Measurements from ENCODE around the gene CDH11.

Gene CDH11

GRCh38 chr16:65004570-65004969 lies 117.3 kb downstream of the CDH11 start:
- H3K4me3 ChIP-seq (ENCODE audit: low read length), result no peak overlapping the region
- no peaks in the 10 kb centered on the region for H3K27me3 ChIP-seq (ENCODE audit: control insufficient read depth, insufficient read depth, low read length)
- no peaks in the 10 kb centered on the region for H3K36me3 ChIP-seq (ENCODE audit: control insufficient read depth, insufficient read depth, low read length)
- no peak overlapping the region for H3K9ac ChIP-seq (ENCODE audit: low read length)
- no peaks in the 10 kb centered on the region for H3K9me3 ChIP-seq (ENCODE audit: control insufficient read depth, low read length)
- H3K4me1 ChIP-seq (ENCODE audit: control insufficient read depth, insufficient read depth, low read length), result no peaks in the 10 kb centered on the region

- H3K4me3 ChIP-seq (ENCODE audit: low read length), result no peak overlapping the region
- H3K9me3 ChIP-seq (ENCODE audit: control insufficient read depth, low read length), result no peaks in the 10 kb centered on the region
- no peaks in the 10 kb centered on the region for H3K27me3 ChIP-seq (ENCODE audit: control insufficient read depth, insufficient read depth, low read length)
- no peaks in the 10 kb centered on the region for H3K4me1 ChIP-seq (ENCODE audit: control insufficient read depth, insufficient read depth, low read length)
- H3K9ac ChIP-seq (ENCODE audit: low read length), result no peak overlapping the region
- no peaks in the 10 kb centered on the region for H3K36me3 ChIP-seq (ENCODE audit: control insufficient read depth, insufficient read depth, low read length)
Measured at GRCh38 chr16:65003621-65004020, 118.2 kb downstream of the CDH11 start.

GRCh38 chr16:65002265-65002664 lies 119.6 kb downstream of the CDH11 start:
- no peaks in the 10 kb centered on the region for H3K4me1 ChIP-seq (ENCODE audit: control insufficient read depth, insufficient read depth, low read length)
- H3K4me3 ChIP-seq (ENCODE audit: low read length), result no peak overlapping the region
- no peak overlapping the region for H3K9ac ChIP-seq (ENCODE audit: low read length)
- H3K9me3 ChIP-seq (ENCODE audit: control insufficient read depth, low read length), result no peaks in the 10 kb centered on the region
- no peaks in the 10 kb centered on the region for H3K27me3 ChIP-seq (ENCODE audit: control insufficient read depth, insufficient read depth, low read length)
- no peaks in the 10 kb centered on the region for H3K36me3 ChIP-seq (ENCODE audit: control insufficient read depth, insufficient read depth, low read length)

DNA sequence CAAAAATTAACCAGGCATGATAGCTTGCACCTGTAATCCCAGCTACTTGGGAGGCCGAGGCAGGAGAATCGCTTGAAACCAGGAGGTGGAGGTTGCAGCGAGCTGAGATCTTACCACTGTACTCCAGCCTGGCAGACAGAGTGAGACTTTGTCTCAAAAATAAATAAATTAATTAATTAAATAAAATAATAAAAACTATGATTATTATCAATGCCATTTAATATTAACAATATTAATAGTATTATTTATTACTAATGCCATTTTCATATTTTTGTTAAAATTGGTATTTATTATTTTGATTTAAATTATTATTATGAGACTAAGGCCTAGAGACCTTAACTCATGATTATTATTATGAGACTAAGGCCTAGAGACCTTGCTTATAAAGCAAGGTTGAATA lies 121.2 kb downstream of the CDH11 start:
- no peak overlapping the region for H3K9ac ChIP-seq (ENCODE audit: low read length)
- H3K27me3 ChIP-seq (ENCODE audit: control insufficient read depth, insufficient read depth, low read length), result no peaks in the 10 kb centered on the region
- no peaks in the 10 kb centered on the region for H3K9me3 ChIP-seq (ENCODE audit: control insufficient read depth, low read length)
- H3K4me3 ChIP-seq (ENCODE audit: low read length), result no peak overlapping the region
- H3K36me3 ChIP-seq (ENCODE audit: control insufficient read depth, insufficient read depth, low read length), result no peaks in the 10 kb centered on the region
- H3K4me1 ChIP-seq (ENCODE audit: control insufficient read depth, insufficient read depth, low read length), result no peaks in the 10 kb centered on the region

DNA sequence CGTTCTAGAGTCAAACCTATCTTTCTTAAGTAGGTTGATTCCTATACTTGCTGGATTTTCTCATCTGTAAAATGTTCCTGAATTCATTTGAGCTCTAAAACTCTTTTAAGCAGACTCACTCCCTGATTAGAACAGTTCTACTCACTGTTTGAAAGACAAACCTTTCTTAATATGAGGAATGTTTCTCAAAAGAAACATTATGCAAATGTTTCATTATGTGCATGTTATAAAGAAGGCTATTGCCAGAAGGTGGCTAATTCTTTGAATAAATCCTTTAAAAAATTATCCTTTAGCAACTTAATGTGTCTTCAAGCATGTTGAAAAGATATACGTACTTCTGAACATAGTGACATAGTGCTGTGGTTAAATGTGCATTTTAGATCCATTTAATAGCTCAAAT lies 124.1 kb downstream of the CDH11 start:
- Histone ChIP-seq H3K36me3 (ENCODE audit: control insufficient read depth, insufficient read depth, low read length) (no peaks in the 10 kb centered on the region), H3K4me3 (ENCODE audit: low read length) (no peak overlapping the region), H3K9ac (ENCODE audit: low read length) (no peak overlapping the region), H3K27me3 (ENCODE audit: control insufficient read depth, insufficient read depth, low read length) (no peaks in the 10 kb centered on the region), H3K4me1 (ENCODE audit: control insufficient read depth, insufficient read depth, low read length) (no peaks in the 10 kb centered on the region), H3K9me3 (ENCODE audit: control insufficient read depth, low read length) (no peaks in the 10 kb centered on the region)

DNA sequence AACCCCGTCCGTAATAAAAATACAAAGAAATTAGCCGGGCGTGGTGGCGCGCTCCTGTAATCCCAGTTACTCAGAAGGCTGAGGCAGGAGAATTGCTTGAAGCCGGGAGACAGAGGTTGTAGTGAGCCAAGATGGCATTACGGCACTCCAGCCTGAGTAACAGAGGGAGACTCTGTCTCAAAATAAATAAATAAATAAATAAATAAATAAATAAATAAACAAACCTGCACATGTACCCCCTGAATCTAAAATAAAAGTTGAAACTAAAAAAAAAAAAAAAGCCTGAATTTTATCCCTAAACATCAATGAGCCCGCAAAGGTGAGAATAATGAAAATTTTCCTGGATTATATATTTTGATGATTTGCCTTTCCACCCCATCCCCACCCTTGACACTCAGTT lies 124.7 kb downstream of the CDH11 start:
- Histone ChIP-seq H3K36me3 (ENCODE audit: control insufficient read depth, insufficient read depth, low read length) (no peaks in the 10 kb centered on the region), H3K9ac (ENCODE audit: low read length) (no peak overlapping the region), H3K4me3 (ENCODE audit: low read length) (no peak overlapping the region), H3K27me3 (ENCODE audit: control insufficient read depth, insufficient read depth, low read length) (no peaks in the 10 kb centered on the region), H3K4me1 (ENCODE audit: control insufficient read depth, insufficient read depth, low read length) (no peaks in the 10 kb centered on the region), H3K9me3 (ENCODE audit: control insufficient read depth, low read length) (no peaks in the 10 kb centered on the region)

DNA sequence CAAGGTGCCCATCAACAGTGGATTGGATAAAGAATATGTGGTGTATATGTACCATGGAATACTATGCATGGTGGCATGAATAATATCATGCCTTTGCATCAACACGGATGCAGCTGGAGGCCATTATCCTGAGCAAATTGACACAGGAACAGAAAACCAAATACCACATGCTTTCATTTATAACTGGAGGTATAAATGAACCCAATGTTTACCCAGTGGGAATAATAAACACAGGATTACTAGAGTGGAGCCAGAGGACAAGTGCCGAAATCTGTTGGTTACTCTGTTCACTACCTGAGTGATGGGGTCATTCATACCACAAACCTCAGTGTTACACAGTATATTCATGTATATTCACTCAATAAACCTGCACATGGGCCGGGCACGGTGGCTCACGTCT lies 125.2 kb downstream of the CDH11 start:
- Histone ChIP-seq H3K9me3 (ENCODE audit: control insufficient read depth, low read length) (no peaks in the 10 kb centered on the region), H3K9ac (ENCODE audit: low read length) (no peak overlapping the region), H3K27me3 (ENCODE audit: control insufficient read depth, insufficient read depth, low read length) (no peaks in the 10 kb centered on the region), H3K4me3 (ENCODE audit: low read length) (no peak overlapping the region), H3K4me1 (ENCODE audit: control insufficient read depth, insufficient read depth, low read length) (no peaks in the 10 kb centered on the region), H3K36me3 (ENCODE audit: control insufficient read depth, insufficient read depth, low read length) (no peaks in the 10 kb centered on the region)

DNA sequence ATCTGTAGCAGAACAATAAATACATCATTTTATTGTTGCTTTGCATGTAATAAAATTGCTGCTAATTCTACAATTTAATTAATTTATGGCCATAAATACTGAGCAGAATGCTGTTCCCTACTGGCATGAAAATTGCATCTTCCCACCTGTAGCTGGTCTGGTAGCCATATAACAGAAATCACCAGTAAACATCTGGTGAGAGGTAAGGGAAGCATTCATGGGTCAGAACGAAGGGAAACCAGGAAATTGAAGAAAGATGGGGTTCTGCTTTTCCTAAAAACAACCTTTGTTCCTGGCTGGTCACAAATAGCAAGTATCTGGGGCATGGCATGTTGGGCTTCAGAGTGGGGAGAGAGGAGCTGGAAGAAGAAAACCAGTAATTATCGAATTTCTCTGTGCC lies 128.4 kb downstream of the CDH11 start:
- Histone ChIP-seq H3K9me3 (ENCODE audit: control insufficient read depth, low read length) (no peaks in the 10 kb centered on the region), H3K4me3 (ENCODE audit: low read length) (no peak overlapping the region), H3K27me3 (ENCODE audit: control insufficient read depth, insufficient read depth, low read length) (no peaks in the 10 kb centered on the region), H3K36me3 (ENCODE audit: control insufficient read depth, insufficient read depth, low read length) (no peaks in the 10 kb centered on the region), H3K4me1 (ENCODE audit: control insufficient read depth, insufficient read depth, low read length) (no peaks in the 10 kb centered on the region), H3K9ac (ENCODE audit: low read length) (no peak overlapping the region)

- H3K27me3 ChIP-seq (ENCODE audit: control insufficient read depth, insufficient read depth, low read length), result no peaks in the 10 kb centered on the region
- no peaks in the 10 kb centered on the region for H3K4me1 ChIP-seq (ENCODE audit: control insufficient read depth, insufficient read depth, low read length)
- no peak overlapping the region for H3K9ac ChIP-seq (ENCODE audit: low read length)
- no peaks in the 10 kb centered on the region for H3K36me3 ChIP-seq (ENCODE audit: control insufficient read depth, insufficient read depth, low read length)
- no peak overlapping the region for H3K4me3 ChIP-seq (ENCODE audit: low read length)
- H3K9me3 ChIP-seq (ENCODE audit: control insufficient read depth, low read length), result no peaks in the 10 kb centered on the region
Measured at GRCh38 chr16:64991001-64991400, 130.9 kb downstream of the CDH11 start.

DNA sequence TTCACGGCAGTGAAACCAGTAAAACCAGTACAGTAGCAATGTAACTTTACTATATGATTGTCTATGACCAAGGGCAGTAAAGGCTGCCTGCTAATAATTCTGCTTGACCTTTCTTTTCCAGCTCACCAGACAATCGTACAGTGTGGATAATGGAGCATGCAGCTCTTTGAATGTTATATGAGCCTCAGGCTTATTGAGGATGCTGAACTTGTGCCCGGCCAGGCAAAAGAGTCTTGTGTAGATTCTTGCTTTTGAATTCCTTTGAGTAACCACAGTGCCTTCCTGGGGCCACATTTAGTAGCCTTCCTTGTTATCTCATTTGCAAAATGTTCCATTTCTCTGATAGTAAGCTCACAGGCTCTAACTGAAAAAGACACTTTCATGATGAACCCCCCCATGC lies 131.8 kb downstream of the CDH11 start:
- Histone ChIP-seq H3K9me3 (ENCODE audit: control insufficient read depth, low read length) (no peaks in the 10 kb centered on the region), H3K9ac (ENCODE audit: low read length) (no peak overlapping the region), H3K4me3 (ENCODE audit: low read length) (no peak overlapping the region), H3K36me3 (ENCODE audit: control insufficient read depth, insufficient read depth, low read length) (no peaks in the 10 kb centered on the region), H3K27me3 (ENCODE audit: control insufficient read depth, insufficient read depth, low read length) (no peaks in the 10 kb centered on the region), H3K4me1 (ENCODE audit: control insufficient read depth, insufficient read depth, low read length) (no peaks in the 10 kb centered on the region)

DNA sequence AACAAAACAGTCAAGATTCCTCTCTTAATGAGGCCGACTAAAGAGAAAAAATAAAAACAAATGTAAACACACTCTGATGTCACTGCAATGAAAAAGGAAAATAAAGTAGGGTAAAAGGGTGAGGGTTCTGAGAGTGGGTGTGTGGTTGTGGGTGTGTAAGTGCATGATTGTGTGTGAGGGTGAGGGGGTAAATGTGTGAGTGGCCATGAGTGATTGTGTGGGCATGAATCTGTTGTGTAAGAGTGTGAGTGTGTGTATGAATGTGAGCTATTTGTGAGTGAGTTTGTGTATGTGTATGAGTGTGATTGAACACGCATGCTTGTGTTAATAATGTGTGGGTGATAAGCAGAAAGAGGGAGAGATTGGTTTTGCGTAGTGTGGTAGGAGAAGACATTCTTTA lies 132.8 kb downstream of the CDH11 start:
- no peaks in the 10 kb centered on the region for H3K9me3 ChIP-seq (ENCODE audit: control insufficient read depth, low read length)
- H3K9ac ChIP-seq (ENCODE audit: low read length), result no peak overlapping the region
- no peak overlapping the region for H3K4me3 ChIP-seq (ENCODE audit: low read length)
- H3K4me1 ChIP-seq (ENCODE audit: control insufficient read depth, insufficient read depth, low read length), result no peaks in the 10 kb centered on the region
- no peaks in the 10 kb centered on the region for H3K27me3 ChIP-seq (ENCODE audit: control insufficient read depth, insufficient read depth, low read length)
- no peaks in the 10 kb centered on the region for H3K36me3 ChIP-seq (ENCODE audit: control insufficient read depth, insufficient read depth, low read length)

- no peaks in the 10 kb centered on the region for H3K4me1 ChIP-seq (ENCODE audit: control insufficient read depth, insufficient read depth, low read length)
- no peaks in the 10 kb centered on the region for H3K9me3 ChIP-seq (ENCODE audit: control insufficient read depth, low read length)
- no peaks in the 10 kb centered on the region for H3K27me3 ChIP-seq (ENCODE audit: control insufficient read depth, insufficient read depth, low read length)
- no peak overlapping the region for H3K4me3 ChIP-seq (ENCODE audit: low read length)
- H3K36me3 ChIP-seq (ENCODE audit: control insufficient read depth, insufficient read depth, low read length), result no peaks in the 10 kb centered on the region
- no peak overlapping the region for H3K9ac ChIP-seq (ENCODE audit: low read length)
Measured at GRCh38 chr16:64983963-64984362, 137.9 kb downstream of the CDH11 start.

DNA sequence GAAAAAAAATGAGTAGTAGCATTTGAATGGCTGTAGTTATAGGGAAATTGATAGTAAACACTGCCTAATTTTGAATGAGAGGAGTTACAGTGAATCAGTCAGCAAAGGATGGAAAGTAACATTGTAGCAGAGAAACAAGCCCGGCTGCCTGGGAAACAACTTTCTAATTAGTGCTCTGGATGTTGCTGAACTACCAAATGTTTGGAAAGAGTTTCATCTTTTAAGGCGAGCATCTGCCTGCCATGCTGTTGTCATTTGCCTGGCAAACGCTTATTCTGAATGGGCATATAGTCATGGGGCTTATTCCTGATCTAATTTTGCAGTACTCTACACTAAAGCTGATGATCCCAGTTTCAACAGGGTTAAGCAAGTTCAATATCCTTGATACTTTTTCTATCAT lies 138.6 kb downstream of the CDH11 start:
- Histone ChIP-seq H3K27me3 (ENCODE audit: control insufficient read depth, insufficient read depth, low read length) (no peaks in the 10 kb centered on the region), H3K9ac (ENCODE audit: low read length) (no peak overlapping the region), H3K4me1 (ENCODE audit: control insufficient read depth, insufficient read depth, low read length) (no peaks in the 10 kb centered on the region), H3K9me3 (ENCODE audit: control insufficient read depth, low read length) (no peaks in the 10 kb centered on the region), H3K4me3 (ENCODE audit: low read length) (no peak overlapping the region), H3K36me3 (ENCODE audit: control insufficient read depth, insufficient read depth, low read length) (no peaks in the 10 kb centered on the region)

All from mucosa of stomach (tissue), 1 donor.